Pulmonary artery endothelial cell (primary cell): Measurements from ENCODE around the gene LYRM9. TPM values are rescaled to one million over a fixed set of nuclear protein-coding genes. Genes with fewer than 3 reads are reported as not detected.
"Not testable (repeated sequence)": the region's sequence is repeated elsewhere in the genome, so short reads cannot be mapped to it uniquely, and the experiment has no call there.

Source experiments
- DNase-seq: peaks from one replicate; pipeline ENCODE4 v3.0.0-alpha.2; 2011; ENCODE audit warnings: low read depth, low spot score
- total RNA-seq: library from RNA; depleted of rRNA; stranded (reverse); fragments of >200 nt; gene quantifications from 2 replicates; pipeline ENCODE4 v1.2.3, GENCODE V29; 2014

The LYRM9 gene
- total RNA-seq, 1 donor from 2014 or later = 5.9 TPM

GRCh38 chr17:27845264-27846041 lies 47.7 kb downstream of the LYRM9 start:
- no peak for DNase-seq

- no peak for DNase-seq
These were observed 52.5 kb downstream of the LYRM9 start for GRCh38 chr17:27840688-27841087.

- DNase-seq = not testable (repeated sequence)
These were observed 52.8 kb downstream of the LYRM9 start for GRCh38 chr17:27840406-27840678.

- DNase-seq = not testable (repeated sequence)
These were observed 53.4 kb downstream of the LYRM9 start for GRCh38 chr17:27839571-27840405.

GRCh38 chr17:27838607-27839006 lies 54.6 kb downstream of the LYRM9 start:
- not testable (repeated sequence) for DNase-seq

GRCh38 chr17:27837769-27838168 lies 55.4 kb downstream of the LYRM9 start:
- DNase-seq = not testable (repeated sequence)

GRCh38 chr17:27836651-27837050 lies 56.5 kb downstream of the LYRM9 start:
- no peak for DNase-seq

- no peak for DNase-seq
These were observed 58.6 kb downstream of the LYRM9 start for GRCh38 chr17:27834571-27834970.

GRCh38 chr17:27832831-27833230 lies 60.3 kb downstream of the LYRM9 start:
- DNase-seq = no peak

GRCh38 chr17:27829888-27830287 lies 63.3 kb downstream of the LYRM9 start:
- not testable (repeated sequence) for DNase-seq

GRCh38 chr17:27829143-27829711 lies 63.9 kb downstream of the LYRM9 start:
- DNase-seq = not testable (repeated sequence)

Other genes starting within 250 kb of the LYRM9 start
- gene NOS2, start 92.8 kb downstream of the LYRM9 start, total RNA-seq = not detected in 2 replicates
- 34.8 and 40.4 TPM in 2 replicates for gene NLK, start 149.3 kb upstream of the LYRM9 start, total RNA-seq